ENCODE data around the gene TRIM2.

The TRIM2 gene

DNA sequence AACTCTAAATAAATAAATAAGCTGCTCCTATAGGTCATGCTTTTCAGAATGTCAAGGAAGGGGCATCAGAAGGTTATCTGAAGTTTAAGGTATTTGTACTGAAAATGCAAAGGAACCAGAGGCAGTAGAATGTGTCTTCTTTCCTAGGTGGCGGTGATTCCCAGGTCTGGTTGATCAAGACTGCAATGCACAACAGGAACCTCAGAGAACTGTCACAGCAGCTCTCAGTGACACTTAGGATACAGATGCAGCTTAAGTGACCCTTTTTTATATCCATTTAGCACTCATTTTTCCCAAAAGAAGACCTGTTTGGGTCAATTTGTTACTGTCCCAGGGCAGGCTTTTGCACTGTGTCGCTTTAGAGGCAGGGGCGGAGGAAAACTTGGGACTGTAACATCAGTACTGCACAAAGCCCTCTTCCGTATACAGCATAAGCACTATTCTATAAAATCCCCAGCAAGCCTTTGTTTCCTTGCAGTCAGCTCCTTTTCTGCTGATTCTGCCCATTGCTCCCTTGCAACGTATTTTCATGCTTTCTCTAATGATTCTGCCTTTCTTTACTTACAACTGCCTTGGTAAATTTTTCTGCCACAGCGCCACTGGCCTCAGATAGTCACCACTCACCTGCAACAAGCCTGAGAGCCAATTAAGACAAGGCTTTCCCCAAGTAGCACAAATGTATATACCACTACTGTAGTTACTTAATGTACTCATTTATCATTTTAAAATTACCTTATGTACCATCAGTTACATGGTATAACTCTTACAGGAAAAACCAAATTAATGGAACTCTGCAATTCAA, 138.7 kb downstream of the TRIM2 start:
- Histone ChIP-seq H3K79me2 (ENCODE audit: control insufficient read depth, low read length) (peaks cover 68% of the 10 kb centered on the region), H3F3A (ENCODE audit: control insufficient read depth, insufficient read depth) (peaks cover 38% of the 10 kb centered on the region), H3K27me3 (ENCODE audit: control insufficient read depth, low read length) (no peaks in the 10 kb centered on the region), H3K36me3 (ENCODE audit: control insufficient read depth, low read length) (peaks cover 28% of the 10 kb centered on the region), H3K4me3 (ENCODE audit: low read length) (peak overlapping the region; percentile 74), H3K4me1 (ENCODE audit: control insufficient read depth, low read length) (peaks cover 87% of the 10 kb centered on the region), H3K27ac (ENCODE audit: low read depth, low read length) (peak overlapping the region; percentile 100), H3K9me3 (ENCODE audit: control insufficient read depth, insufficient read depth, low read length) (no peaks in the 10 kb centered on the region), H4K20me1 (ENCODE audit: control insufficient read depth, insufficient read depth, low read depth, low read length) (no peaks in the 10 kb centered on the region), H3K4me2 (ENCODE audit: low read length) (peak overlapping the region; percentile 93), H3K9me2 (replicated peaks; ENCODE audit: control insufficient read depth, low read length) (no peaks in the 10 kb centered on the region)
- no peak for TF ChIP-seq EZH2phosphoT487 (IDR thresholded peaks at IDR 0.05; ENCODE audit: borderline replicate concordance, low read length)
- TF ChIP-seq, protein P1, sequence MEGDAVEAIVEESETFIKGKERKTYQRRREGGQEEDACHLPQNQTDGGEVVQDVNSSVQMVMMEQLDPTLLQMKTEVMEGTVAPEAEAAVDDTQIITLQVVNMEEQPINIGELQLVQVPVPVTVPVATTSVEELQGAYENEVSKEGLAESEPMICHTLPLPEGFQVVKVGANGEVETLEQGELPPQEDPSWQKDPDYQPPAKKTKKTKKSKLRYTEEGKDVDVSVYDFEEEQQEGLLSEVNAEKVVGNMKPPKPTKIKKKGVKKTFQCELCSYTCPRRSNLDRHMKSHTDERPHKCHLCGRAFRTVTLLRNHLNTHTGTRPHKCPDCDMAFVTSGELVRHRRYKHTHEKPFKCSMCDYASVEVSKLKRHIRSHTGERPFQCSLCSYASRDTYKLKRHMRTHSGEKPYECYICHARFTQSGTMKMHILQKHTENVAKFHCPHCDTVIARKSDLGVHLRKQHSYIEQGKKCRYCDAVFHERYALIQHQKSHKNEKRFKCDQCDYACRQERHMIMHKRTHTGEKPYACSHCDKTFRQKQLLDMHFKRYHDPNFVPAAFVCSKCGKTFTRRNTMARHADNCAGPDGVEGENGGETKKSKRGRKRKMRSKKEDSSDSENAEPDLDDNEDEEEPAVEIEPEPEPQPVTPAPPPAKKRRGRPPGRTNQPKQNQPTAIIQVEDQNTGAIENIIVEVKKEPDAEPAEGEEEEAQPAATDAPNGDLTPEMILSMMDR (IDR thresholded peaks at IDR 0.05; ENCODE audit: low read depth, low read length, poor library complexity, severe bottlenecking): no peak

DNA sequence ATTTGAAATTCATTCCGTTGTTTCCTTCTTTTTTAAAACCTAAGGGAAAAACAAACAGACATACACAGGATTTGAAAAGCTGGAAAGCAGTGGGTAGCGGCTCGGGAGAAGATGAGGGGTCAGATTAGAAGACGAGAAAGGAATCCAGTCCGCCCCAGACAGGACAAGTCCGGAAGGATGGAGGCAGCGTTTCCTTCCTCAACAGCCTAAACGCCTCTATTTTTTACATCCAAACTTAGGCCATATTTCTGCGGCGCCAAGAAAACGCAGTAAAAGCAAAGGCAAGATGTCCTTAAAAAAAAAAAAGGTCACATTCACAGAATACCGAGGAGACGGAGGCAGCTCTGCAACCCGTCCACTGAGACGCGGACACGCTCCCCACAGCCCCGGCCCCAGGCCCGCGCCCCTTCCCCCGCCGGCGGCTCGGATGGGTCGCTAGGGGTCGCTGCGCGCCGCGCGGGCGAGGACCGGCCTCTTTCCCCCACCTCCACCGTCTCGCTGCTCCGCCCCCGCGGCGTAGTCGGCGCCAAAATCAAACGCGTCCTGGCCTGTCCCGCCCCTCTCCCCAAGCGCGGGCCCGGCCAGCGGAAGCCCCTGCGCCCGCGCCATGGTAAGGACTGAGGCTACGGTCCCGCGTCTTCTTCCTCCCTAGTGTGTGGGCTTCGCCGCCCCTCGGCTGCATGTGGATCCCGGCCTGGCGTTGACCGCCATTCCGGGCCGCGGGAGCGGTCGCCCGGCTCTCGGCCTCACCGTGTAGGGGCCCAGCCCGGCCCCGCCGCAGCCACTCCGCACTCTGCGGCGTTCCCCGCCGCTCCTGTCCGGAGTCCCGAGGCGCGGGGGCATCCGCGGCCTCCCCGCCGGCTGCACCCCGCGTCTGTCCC, 140.1 kb downstream of the TRIM2 start, which contains the start of gene MND1:
Gene MND1, plus strand, starts transcription at position 558 of the 881 bp plus-strand sequence. Its CDS starts 50 bp downstream, at position 608.
- Histone ChIP-seq H3K4me2 (ENCODE audit: low read length) (peak within 1 kb of the TSS; percentile 93), H3K27ac (ENCODE audit: low read depth, low read length) (peak within 1 kb of the TSS; percentile 100), H3K79me2 (ENCODE audit: control insufficient read depth, low read length) (peaks cover 80% of the 10 kb centered on the region), H3K9me2 (replicated peaks; ENCODE audit: control insufficient read depth, low read length) (no peaks in the 10 kb centered on the region), H4K20me1 (ENCODE audit: control insufficient read depth, insufficient read depth, low read depth, low read length) (no peaks in the 10 kb centered on the region), H3K4me1 (ENCODE audit: control insufficient read depth, low read length) (peaks cover 88% of the 10 kb centered on the region), H3K36me3 (ENCODE audit: control insufficient read depth, low read length) (peaks cover 40% of the 10 kb centered on the region), H3F3A (ENCODE audit: control insufficient read depth, insufficient read depth) (peaks cover 38% of the 10 kb centered on the region), H3K4me3 (ENCODE audit: low read length) (peak within 1 kb of the TSS; percentile 74), H3K9me3 (ENCODE audit: control insufficient read depth, insufficient read depth, low read length) (no peaks in the 10 kb centered on the region), H3K27me3 (ENCODE audit: control insufficient read depth, low read length) (no peaks in the 10 kb centered on the region)
- TF ChIP-seq EZH2phosphoT487 (IDR thresholded peaks at IDR 0.05; ENCODE audit: borderline replicate concordance, low read length): no peak
- TF ChIP-seq, protein P1 (IDR thresholded peaks at IDR 0.05; ENCODE audit: low read depth, low read length, poor library complexity, severe bottlenecking): peak; percentile 87

DNA sequence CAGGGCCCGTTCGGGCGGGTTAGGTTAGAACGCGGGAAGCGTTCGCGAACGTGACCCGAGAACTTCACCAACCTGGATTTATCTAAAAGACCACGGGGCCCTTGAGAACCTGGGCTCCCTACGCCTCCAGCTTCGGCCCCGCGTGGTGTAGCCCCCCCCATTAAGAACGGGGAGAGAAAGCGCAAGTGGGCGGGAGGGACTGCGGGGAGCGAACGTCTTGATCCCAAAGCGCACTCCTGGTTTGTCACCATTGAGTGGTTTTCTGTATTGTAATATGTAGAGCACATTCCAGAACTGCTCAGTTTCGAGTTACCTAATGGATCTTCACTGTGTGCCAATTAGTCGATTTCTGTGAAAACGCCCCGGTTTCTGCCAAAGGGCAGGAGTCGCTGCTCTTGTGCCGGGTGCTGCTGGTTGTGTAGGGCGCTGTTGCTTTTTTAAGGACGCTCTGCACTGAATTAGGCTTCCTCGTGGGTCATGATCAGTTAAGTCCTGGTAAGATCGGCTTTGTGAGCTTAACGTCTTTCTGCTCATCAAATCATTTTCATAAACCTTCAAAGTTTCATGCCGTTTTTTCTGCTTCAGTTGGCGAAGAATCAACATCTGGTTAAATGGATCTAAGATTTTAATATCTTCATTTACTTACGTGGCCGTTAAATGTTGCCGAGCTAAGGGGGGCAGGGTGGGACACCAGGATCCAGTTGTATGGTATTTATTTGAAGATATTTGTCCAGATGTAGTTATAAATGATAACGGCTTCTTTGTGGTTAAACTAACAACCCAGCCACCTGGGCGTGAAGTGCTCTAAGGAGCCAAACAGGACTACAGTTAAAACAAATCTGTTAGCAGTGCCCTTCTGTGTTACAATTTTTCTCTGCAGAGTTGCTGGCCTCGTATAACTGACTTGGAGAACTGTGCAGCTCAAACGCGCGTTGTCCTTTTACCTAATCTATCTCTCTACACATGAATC, 141.1 kb downstream of the TRIM2 start:
- H3K4me1 ChIP-seq (ENCODE audit: control insufficient read depth, low read length): peaks cover 89% of the 10 kb centered on the region
- H3K4me3 ChIP-seq (ENCODE audit: low read length): peak overlapping the region; percentile 74
- peaks cover 38% of the 10 kb centered on the region for H3F3A ChIP-seq (ENCODE audit: control insufficient read depth, insufficient read depth)
- H3K27me3 ChIP-seq (ENCODE audit: control insufficient read depth, low read length): no peaks in the 10 kb centered on the region
- peaks cover 49% of the 10 kb centered on the region for H3K36me3 ChIP-seq (ENCODE audit: control insufficient read depth, low read length)
- no peaks in the 10 kb centered on the region for H4K20me1 ChIP-seq (ENCODE audit: control insufficient read depth, insufficient read depth, low read depth, low read length)
- no peaks in the 10 kb centered on the region for H3K9me3 ChIP-seq (ENCODE audit: control insufficient read depth, insufficient read depth, low read length)
- H3K79me2 ChIP-seq (ENCODE audit: control insufficient read depth, low read length): peaks cover 82% of the 10 kb centered on the region
- peak overlapping the region; percentile 93 for H3K4me2 ChIP-seq (ENCODE audit: low read length)
- H3K9me2 ChIP-seq (replicated peaks; ENCODE audit: control insufficient read depth, low read length): no peaks in the 10 kb centered on the region
- TF ChIP-seq, protein P1 (IDR thresholded peaks at IDR 0.05; ENCODE audit: low read depth, low read length, poor library complexity, severe bottlenecking): no peak
- TF ChIP-seq EZH2phosphoT487 (IDR thresholded peaks at IDR 0.05; ENCODE audit: borderline replicate concordance, low read length): no peak
- H3K27ac ChIP-seq (ENCODE audit: low read depth, low read length): peak overlapping the region; percentile 100

Measured in DOHH2 (cell line).